HG03135 (cell line): ENCODE measurements around the gene MARK2.

Experiments
- ATAC-seq: cut with Tn5 transposase; IDR thresholded peaks from one replicate; pipeline ENCODE4 v1.9.1; 2021; ENCODE audit warnings: mild to moderate bottlenecking, moderate library complexity; ENCODE audit not compliant: unreplicated experiment

The MARK2 gene

DNA sequence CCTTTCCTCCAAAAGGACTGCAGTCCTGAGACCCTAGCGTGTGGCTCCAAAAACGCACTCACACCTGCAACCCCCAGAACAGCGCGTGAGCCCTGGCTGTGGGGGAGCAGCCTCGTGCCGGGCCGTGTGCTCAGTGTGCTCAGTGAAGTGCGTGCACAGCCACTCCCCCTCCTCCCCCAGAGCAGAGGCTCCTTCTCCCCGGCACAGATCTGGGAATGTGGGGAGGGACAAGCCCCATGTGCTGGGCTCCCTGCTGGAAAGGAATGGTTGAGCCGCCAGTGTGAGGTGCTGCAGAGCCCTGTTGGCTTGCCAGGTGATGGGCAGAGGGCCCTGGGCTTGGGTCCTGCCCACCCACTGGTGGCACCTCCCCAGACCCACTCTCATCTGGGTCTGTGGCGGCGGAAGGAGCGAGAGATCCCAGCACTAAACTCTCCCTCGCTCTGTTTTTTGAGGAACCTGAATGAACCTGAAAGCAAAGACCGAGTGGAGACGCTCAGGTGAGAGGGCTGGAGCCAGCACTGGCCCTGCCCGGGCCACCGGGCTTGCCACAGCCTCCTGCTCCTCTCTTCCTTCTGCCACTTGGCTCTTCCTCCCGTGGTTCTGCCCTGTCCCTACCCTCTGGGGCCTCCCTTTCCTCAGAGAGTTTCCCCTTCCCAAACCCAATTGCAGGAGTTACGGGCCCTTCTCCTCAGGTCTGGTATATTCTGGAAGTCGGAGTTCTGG lies 69.1 kb downstream of the MARK2 start:
- ATAC-seq: no peak

GRCh38 chr11:63908631-63909401 lies 69.9 kb downstream of the MARK2 start:
- no peak for ATAC-seq

DNA sequence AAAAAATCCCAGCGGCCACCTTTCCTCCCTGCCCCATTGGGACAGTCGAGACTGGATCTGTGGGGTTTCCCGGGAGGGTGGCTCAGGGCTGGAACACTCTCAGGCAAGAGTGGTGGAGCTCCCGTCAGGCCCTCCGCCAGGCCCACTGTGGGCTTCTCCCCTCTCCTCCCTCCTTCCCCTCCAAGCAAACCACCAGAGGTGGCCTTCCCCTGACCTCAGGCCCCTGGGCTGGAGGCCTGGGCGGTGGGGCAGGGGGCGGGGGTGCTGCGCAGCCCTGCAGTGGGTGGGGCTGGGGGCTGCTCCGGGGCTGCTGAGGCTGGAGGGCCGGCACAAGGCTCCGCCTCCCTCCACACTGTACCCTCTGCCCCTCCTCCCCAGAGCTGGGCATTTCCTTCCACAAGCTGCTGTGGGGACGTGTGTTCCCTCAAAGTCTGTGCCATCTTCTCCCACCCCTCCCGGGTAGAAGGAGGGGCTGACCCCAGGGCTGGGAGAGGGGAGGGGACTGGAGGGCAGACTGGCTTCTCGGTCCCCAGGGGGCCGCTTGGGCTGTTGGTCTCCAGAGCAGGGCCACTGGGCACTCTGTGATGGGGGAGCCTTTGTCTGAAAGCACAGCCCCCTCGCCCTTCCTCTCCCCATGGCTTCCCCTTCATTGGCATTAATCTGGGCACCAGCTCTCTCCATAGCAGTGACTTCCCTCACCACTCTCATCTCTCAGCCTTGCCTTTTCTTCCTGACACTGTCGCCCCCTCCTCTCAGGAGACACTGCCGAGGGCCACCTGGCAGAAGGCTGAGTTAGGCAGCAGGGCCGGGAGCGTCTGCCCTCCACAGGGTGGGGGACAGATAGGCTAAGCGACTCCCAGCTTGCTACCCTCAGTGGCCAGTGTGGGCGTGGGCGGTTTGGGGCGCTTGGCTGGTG lies 70.9 kb downstream of the MARK2 start:
- ATAC-seq: no peak

DNA sequence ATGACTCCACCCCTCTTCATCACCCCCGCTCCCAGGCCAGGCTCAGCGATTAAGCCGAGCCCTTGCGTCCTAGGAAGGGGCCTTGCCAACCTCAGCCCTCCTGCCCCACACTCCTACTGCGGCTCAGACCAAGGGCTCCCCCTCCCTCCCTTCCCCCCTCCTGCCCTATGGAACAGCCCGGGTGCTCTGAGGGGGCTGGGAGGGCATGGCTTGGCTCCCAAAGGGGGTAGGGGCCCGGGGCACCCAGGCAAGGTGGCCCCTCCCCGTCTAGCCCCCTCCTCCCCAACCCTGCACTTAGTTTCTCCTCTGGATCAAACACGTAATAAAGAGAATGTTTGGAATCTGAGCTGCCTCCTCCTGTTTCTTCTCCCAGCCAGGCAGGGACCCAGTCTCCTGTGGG lies 71.8 kb downstream of the MARK2 start:
- ATAC-seq: no peak

DNA sequence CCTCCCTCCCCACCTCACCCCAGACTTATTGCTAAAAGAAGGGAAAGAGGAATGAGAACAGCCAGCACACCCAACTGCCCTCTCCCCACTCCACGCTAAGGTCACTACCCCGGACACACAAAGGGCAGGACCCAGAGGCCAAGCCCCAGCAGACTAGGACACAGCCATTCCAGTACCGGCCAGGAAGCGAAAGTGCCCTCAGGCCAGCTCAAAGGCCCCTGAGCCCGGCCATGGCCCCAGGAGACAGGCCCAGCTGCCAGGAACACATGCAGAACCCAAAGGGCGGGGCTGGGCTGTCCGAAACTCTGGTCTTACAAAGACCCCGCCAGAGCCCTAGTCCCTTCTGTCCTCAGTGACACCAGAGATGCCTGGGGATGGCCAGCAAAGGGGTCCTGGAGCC lies 72.5 kb downstream of the MARK2 start:
- no peak for ATAC-seq

- ATAC-seq: no peak
Observed at GRCh38 chr11:63911876-63912275, 73.0 kb downstream of the MARK2 start.

GRCh38 chr11:63912678-63913077 lies 73.8 kb downstream of the MARK2 start:
- ATAC-seq: no peak

DNA sequence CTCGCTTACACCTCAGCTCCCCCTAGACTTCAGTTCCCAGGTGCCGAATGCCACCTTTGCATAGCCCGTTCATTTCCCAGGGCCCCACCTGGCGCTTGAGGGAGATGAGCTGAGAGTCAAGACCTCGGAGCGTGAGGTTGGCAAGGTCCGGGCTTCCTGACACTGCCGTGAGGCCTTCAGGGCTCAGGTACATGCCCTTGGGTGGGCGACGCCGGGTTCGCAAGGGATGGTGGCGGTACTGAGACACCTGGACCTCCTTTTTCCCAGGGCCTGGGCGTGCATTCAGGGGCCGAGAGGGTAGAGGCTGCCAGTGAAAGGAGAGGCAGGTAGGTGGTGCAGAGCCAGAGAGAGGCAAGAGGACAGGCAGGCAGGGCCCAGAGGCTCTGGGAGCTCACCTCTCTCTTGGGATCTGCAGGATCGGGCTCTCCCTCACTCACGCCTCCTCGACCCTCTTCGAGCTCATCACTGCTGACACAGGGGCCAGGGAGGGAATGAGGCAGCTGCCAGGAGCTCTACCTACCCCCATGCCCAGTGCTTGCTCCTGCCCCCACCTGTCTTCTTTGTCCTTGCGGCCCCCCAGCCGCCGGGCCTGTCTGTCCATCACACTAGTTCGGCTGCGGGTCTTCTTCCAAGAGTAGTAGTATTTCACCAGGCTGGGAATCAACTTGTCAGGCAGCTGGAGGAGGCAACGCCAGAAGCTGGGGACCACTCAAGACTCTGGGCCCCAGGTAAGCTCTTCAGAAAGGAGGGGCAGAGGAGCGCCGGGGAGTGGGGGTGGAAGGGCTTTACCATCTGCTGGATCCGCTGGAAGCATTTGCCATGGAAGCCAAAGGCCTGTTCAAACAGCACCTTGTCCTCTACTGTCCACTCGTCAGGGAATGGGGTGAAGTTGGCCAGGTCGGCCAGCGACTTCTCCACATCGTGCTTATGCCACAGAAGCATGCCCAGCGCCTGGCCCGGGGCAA lies 75.2 kb downstream of the MARK2 start:
- no peak for ATAC-seq

- ATAC-seq: no peak
Observed at GRCh38 chr11:63914896-63915691, 76.2 kb downstream of the MARK2 start.

- ATAC-seq: no peak
Observed at GRCh38 chr11:63915961-63916836, 77.3 kb downstream of the MARK2 start.

DNA sequence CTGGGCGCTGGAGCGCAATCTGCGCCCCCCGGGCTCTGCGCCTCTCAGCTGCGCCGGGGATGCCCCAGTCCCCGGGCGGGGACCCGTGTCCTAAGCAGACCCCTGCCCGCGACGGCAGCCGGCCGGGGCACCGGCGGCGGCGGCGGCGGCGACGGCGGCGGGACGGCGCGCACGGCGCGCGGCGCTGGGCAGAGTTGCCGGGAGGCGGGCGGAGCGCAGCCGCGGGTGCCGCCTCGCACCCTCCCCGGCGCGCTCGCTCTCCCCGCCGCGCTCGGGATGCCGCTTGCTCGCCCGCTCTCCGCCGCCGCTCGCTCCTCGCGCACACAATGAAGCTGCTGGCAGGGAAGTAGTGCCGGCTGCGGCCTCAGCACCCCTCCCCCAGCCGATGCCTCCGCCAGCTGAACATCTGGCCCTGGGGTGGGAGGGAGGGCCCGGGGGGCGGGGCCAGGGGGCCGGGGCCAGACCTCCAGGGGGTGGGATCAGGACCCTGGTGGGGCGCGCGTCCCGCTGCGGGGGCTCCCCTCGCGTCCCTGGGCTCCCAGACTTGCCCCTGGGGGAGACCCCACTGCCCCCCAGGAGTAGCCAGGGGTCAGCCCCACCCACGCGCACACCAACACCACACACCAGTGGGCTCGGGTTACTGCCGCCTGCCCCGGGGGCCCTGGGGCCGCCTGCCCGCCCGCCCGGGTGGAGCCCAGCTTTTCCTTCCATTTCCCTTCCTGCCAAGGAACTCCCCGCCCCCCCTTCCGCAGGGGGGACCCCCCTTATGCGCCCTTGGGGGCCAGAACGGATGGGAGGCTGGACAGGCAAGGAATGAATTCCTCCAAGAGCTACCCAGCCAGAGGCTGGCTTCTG lies 78.2 kb downstream of the MARK2 start, which contains the start of gene RCOR2:
Gene RCOR2, minus strand, starts transcription at position 328 of the 855 bp plus-strand sequence. CDS start 708 bp downstream, outside the sequence.
- no peak for ATAC-seq

GRCh38 chr11:63917692-63918506 lies 79.0 kb downstream of the MARK2 start:
- ATAC-seq: no peak

DNA sequence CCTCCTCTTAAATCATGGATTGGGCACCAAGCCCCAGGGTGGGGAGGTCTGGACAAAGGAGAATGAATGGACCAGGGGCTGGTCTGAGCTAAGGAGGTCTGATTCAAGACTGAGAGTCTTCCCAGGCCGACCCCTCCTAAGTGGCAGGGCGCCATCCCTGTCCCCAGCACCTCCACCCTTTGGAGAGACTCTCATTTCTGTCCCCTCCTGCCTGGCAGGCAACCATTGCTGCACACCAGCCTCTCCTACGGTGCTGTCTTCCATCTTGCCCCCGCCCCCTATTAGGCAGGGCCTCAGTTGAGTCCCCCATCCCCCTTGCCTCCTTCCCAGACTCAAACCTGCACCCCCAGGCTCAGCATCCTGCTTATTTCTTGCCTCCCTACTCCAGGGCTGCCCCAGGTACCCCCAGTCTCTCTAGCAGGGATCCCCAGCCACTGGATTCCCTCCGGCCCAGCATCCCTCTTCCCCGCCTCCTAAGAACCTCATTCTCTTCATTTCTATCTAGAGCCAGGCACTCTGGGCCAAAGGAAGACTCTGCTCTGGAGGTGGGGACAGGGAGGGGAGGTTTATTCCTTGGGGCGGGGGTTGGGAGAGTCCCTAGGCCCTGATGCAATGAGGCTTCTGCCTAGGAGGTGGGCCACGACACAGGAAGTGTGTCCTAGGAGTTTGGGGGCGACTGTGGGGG lies 79.7 kb downstream of the MARK2 start:
- ATAC-seq: no peak

- no peak for ATAC-seq
Observed at GRCh38 chr11:63919267-63920125, 80.6 kb downstream of the MARK2 start.
